Upper lobe of right lung (tissue), 1 donor: ENCODE results near the gene TBC1D1. TPM values are rescaled to one million over a fixed set of nuclear protein-coding genes. Genes with fewer than 3 reads are reported as not detected.

Experiments
- ATAC-seq: fragments of 200-7000 bp; cut with Tn5 transposase; one replicate; pipeline ENCODE4 v1.9.1; 2020; ENCODE audit warnings: mild to moderate bottlenecking, moderate library complexity
- DNase-seq: peaks from one replicate; pipeline ENCODE4 v3.0.0-alpha.2; 2020
- H3K27ac ChIP-seq: fragments of 200-600 bp; one replicate; pipeline ENCODE4 v1.8.0; 2022
- H3K27me3 ChIP-seq: fragments of 200-600 bp; one replicate; pipeline ENCODE4 v1.8.0; 2022; ENCODE audit warnings: mild to moderate bottlenecking
- H3K36me3 ChIP-seq: fragments of 200-600 bp; one replicate; pipeline ENCODE4 v1.8.0; 2022
- H3K4me1 ChIP-seq: fragments of 200-600 bp; one replicate; pipeline ENCODE4 v1.8.0; 2022
- H3K4me3 ChIP-seq: fragments of 200-600 bp; one replicate; pipeline ENCODE4 v1.8.0; 2022; ENCODE audit warnings: mild to moderate bottlenecking
- H3K9me3 ChIP-seq: fragments of 200-600 bp; one replicate; pipeline ENCODE4 v1.8.0; 2022
- CTCF ChIP-seq: fragments of 200-600 bp; IDR thresholded peaks from one replicate; pipeline ENCODE4 v1.8.0; 2022; ENCODE audit warnings: antibody characterized with exemption
- intact Hi-C: fragments of 100-400 bp; cut with DNase I; formaldehyde crosslinking; loops from one replicate; pipeline ENCODE4 v1.11.0; 2022
- total RNA-seq: library from RNA; stranded (reverse); fragmentation: NEBNext Ultra II Directional; extraction: Animal tissue kit (Norgen Biotek cat#: 25700); gene quantifications from one replicate; pipeline ENCODE4 v1.2.1, GENCODE V29; 2021
- donor health status: DM: no; HTN: yes; CAD: no; lungs with severe emphysema.

The TBC1D1 gene
- total RNA-seq, 1 donor from 2014 or later: 61.9 TPM

GRCh38 chr4:38167973-38168372 is 277.1 kb downstream of the TBC1D1 start:
- H3K4me3 ChIP-seq: no peak overlapping the region
- no peaks in the 10 kb centered on the region for H3K9me3 ChIP-seq
- H3K27me3 ChIP-seq: no peaks in the 10 kb centered on the region
- no peaks in the 10 kb centered on the region for H3K36me3 ChIP-seq
- intact Hi-C loops: loop anchor here (10.0 kb wide), 1 partner anchor 103 kb away; no protein-coding TSS in a partner anchor
- ATAC-seq (no peak), DNase-seq (no peak)
- TF ChIP-seq CTCF: no peak
- H3K27ac ChIP-seq: no peak overlapping the region
- no peaks in the 10 kb centered on the region for H3K4me1 ChIP-seq

GRCh38 chr4:38169524-38169923 is 278.6 kb downstream of the TBC1D1 start:
- Histone ChIP-seq H3K4me3 (no peak overlapping the region), H3K27me3 (no peaks in the 10 kb centered on the region), H3K4me1 (no peaks in the 10 kb centered on the region), H3K9me3 (no peaks in the 10 kb centered on the region), H3K27ac (no peak overlapping the region), H3K36me3 (no peaks in the 10 kb centered on the region)
- no peak for ATAC-seq
- TF ChIP-seq CTCF: no peak
- intact Hi-C loops: loop anchor here (10.0 kb wide), 1 partner anchor 105 kb away; no protein-coding TSS in a partner anchor
- DNase-seq: no peak

GRCh38 chr4:38170338-38171169 is 279.7 kb downstream of the TBC1D1 start:
- DNase-seq (no peak), ATAC-seq (no peak)
- Histone ChIP-seq H3K36me3 (no peaks in the 10 kb centered on the region), H3K4me1 (peaks cover 3% of the 10 kb centered on the region), H3K9me3 (no peaks in the 10 kb centered on the region), H3K27me3 (no peaks in the 10 kb centered on the region), H3K4me3 (no peak overlapping the region), H3K27ac (no peak overlapping the region)
- TF ChIP-seq CTCF: no peak
- intact Hi-C loops: loop anchor here (5.0 kb wide), 1 partner anchor 562 kb away; no protein-coding TSS in a partner anchor

- Histone ChIP-seq H3K4me3 (no peak overlapping the region), H3K27ac (no peak overlapping the region), H3K36me3 (no peaks in the 10 kb centered on the region), H3K27me3 (no peaks in the 10 kb centered on the region), H3K9me3 (no peaks in the 10 kb centered on the region), H3K4me1 (peaks cover 6% of the 10 kb centered on the region)
- DNase-seq: no peak
- no peak for TF ChIP-seq CTCF
- intact Hi-C loops: loop anchor here (5.0 kb wide), 1 partner anchor 560 kb away; no protein-coding TSS in a partner anchor
- no peak for ATAC-seq
Measured at GRCh38 chr4:38172078-38172477, 281.2 kb downstream of the TBC1D1 start.

GRCh38 chr4:38173935-38174518 is 283.1 kb downstream of the TBC1D1 start:
- Histone ChIP-seq H3K27me3 (no peaks in the 10 kb centered on the region), H3K36me3 (no peaks in the 10 kb centered on the region), H3K9me3 (no peaks in the 10 kb centered on the region), H3K27ac (no peak overlapping the region), H3K4me3 (no peak overlapping the region), H3K4me1 (peaks cover 19% of the 10 kb centered on the region)
- no peak for TF ChIP-seq CTCF
- DNase-seq (no peak), ATAC-seq (no peak)
- intact Hi-C loops: loop anchor here (5.0 kb wide), 1 partner anchor 558 kb away; no protein-coding TSS in a partner anchor
